Liver (tissue), 9 donors: Measurements from ENCODE around the gene DHRS1. TPM values are rescaled to one million over a fixed set of nuclear protein-coding genes. Genes with fewer than 3 reads are reported as not detected.

Source experiments
- DNase-seq: peaks from one replicate; pipeline ENCODE4 v3.0.0-alpha.2; 2017; ENCODE audit warnings: low spot score
- H3K27ac ChIP-seq, 2 donors: one replicate each; pipeline ENCODE4 v1.7.0; 2013; ENCODE audit warnings: inconsistent platforms in 2 of 2, low read length in 2 of 2, control low read depth in 1 of 2, low read depth in 1 of 2, mild to moderate bottlenecking in 1 of 2
- H3K27me3 ChIP-seq, 4 donors: one replicate each; pipeline versions ENCODE4 v1.6.1 to v1.7.0; 2013; ENCODE audit warnings: low read length in 3 of 4, inconsistent platforms in 1 of 4, mild to moderate bottlenecking in 1 of 4, moderate library complexity in 1 of 4; ENCODE audit not compliant: control insufficient read depth in 4 of 4, insufficient read depth in 4 of 4
- H3K36me3 ChIP-seq, 4 donors: one replicate each; pipeline versions ENCODE4 v1.6.1 to v1.7.0; 2013; ENCODE audit warnings: low read length in 3 of 4, mild to moderate bottlenecking in 3 of 4, low read depth in 1 of 4, moderate library complexity in 1 of 4; ENCODE audit not compliant: control insufficient read depth in 4 of 4, insufficient read depth in 3 of 4
- H3K4me1 ChIP-seq, 4 donors: one replicate each; pipeline versions ENCODE4 v1.6.1 to v1.7.0; 2013; ENCODE audit warnings: low read length in 3 of 4, mild to moderate bottlenecking in 3 of 4, moderate library complexity in 1 of 4; ENCODE audit not compliant: control insufficient read depth in 4 of 4, insufficient read depth in 4 of 4
- H3K4me3 ChIP-seq, 3 donors: one replicate each; pipeline versions ENCODE4 v1.6.1 to v1.7.0; 2013; ENCODE audit warnings: low read length in 3 of 3, control low read depth in 1 of 3, low read depth in 1 of 3, mild to moderate bottlenecking in 1 of 3
- H3K9ac ChIP-seq, 2 donors: one replicate each; pipeline ENCODE4 v1.7.0; 2013; ENCODE audit warnings: low read length in 2 of 2, mild to moderate bottlenecking in 2 of 2, moderate library complexity in 2 of 2, control low read depth in 1 of 2, low read depth in 1 of 2
- H3K9me3 ChIP-seq, 4 donors: one replicate each; pipeline versions ENCODE4 v1.6.1 to v1.7.0; 2013; ENCODE audit warnings: low read length in 3 of 4; ENCODE audit not compliant: control insufficient read depth in 4 of 4
- EGR1 ChIP-seq, 2 donors: IDR thresholded peaks; 2 replicates each; pipeline ENCODE4 v1.6.1; 2016 to 2018; ENCODE audit warnings: antibody characterized with exemption in 2 of 2, low read depth in 2 of 2
- FOXA1 ChIP-seq: IDR thresholded peaks from 2 replicates; pipeline ENCODE4 v1.6.1; 2016; ENCODE audit warnings: antibody characterized with exemption
- FOXA2 ChIP-seq: IDR thresholded peaks from 2 replicates; pipeline ENCODE4 v1.6.1; 2016; ENCODE audit warnings: antibody characterized with exemption
- GABPA ChIP-seq, 2 donors: IDR thresholded peaks in 1 of 2; conservative IDR thresholded peaks in 1 of 2; 2 replicates each; pipeline ENCODE4 v1.6.1; 2016; ENCODE audit warnings: antibody characterized with exemption in 2 of 2, mild to moderate bottlenecking in 1 of 2, moderate library complexity in 1 of 2
- HNF4A ChIP-seq, 2 donors: conservative IDR thresholded peaks; 2 replicates each; pipeline ENCODE4 v1.6.1; 2016; ENCODE audit warnings: antibody characterized with exemption in 2 of 2, mild to moderate bottlenecking in 2 of 2
- HNF4G ChIP-seq: IDR thresholded peaks from 2 replicates; pipeline ENCODE4 v1.6.1; 2016; ENCODE audit warnings: antibody characterized with exemption
- JUND ChIP-seq, 2 donors: IDR thresholded peaks; 2 replicates each; pipeline ENCODE4 v1.6.1; 2016; ENCODE audit warnings: antibody characterized with exemption in 2 of 2
- RAD21 ChIP-seq, 2 donors: IDR thresholded peaks; 2 replicates each; pipeline ENCODE4 v1.6.1; 2016; ENCODE audit warnings: antibody characterized with exemption in 2 of 2, mild to moderate bottlenecking in 2 of 2
- RXRA ChIP-seq, 2 donors: IDR thresholded peaks; 2 replicates each; pipeline ENCODE4 v1.6.1; 2017 to 2018; ENCODE audit warnings: antibody characterized with exemption in 2 of 2, mild to moderate bottlenecking in 1 of 2
- SP1 ChIP-seq: IDR thresholded peaks from 2 replicates; pipeline ENCODE4 v1.6.1; 2018; ENCODE audit warnings: antibody characterized with exemption, mild to moderate bottlenecking
- TAF1 ChIP-seq: conservative IDR thresholded peaks from 2 replicates; pipeline ENCODE4 v1.6.1; 2016; ENCODE audit warnings: antibody characterized with exemption, mild to moderate bottlenecking
- YY1 ChIP-seq: IDR thresholded peaks from 2 replicates; pipeline ENCODE4 v1.6.1; 2016; ENCODE audit warnings: antibody characterized with exemption, mild to moderate bottlenecking
- WGBS: extraction: QIAGEN DNeasy Blood & Tissue Kit; methylation state at CpG from one replicate; pipeline ENCODE4 v1.1.7; 2013; 5-methylcytosine and 5-hydroxymethylcytosine counted together
- polyA plus RNA-seq, 2 donors: library from polyadenylated mRNA; stranded (reverse) in 1 of 2; unstranded in 1 of 2; fragments of 200-250 nt in 1 of 2; fragments of >200 nt in 1 of 2; fragmentation: Nextera tagmentation in 1 of 2; extraction: Ambion mirVana in 1 of 2; gene quantifications; one replicate each; pipeline versions ENCODE4 v1.2.1 to v1.2.3, GENCODE V29; 2013 to 2015
- total RNA-seq, 2 donors: library from RNA; depleted of rRNA; stranded (reverse); fragments of >200 nt; gene quantifications; one replicate each; pipeline ENCODE4 v1.2.3, GENCODE V29; 2014
- TF ChIP-seq, protein P1 (sequence below): IDR thresholded peaks from 2 replicates; pipeline ENCODE4 v1.6.1; 2016; ENCODE audit warnings: antibody characterized with exemption, mild to moderate bottlenecking
- TF ChIP-seq, protein P2 (sequence below): IDR thresholded peaks from 2 replicates; pipeline ENCODE4 v1.6.1; 2016; ENCODE audit warnings: antibody characterized with exemption
- TF ChIP-seq, protein P3 (sequence below): IDR thresholded peaks from 2 replicates; pipeline ENCODE4 v1.6.1; 2016; ENCODE audit warnings: antibody characterized with exemption
- TF ChIP-seq, protein P4 (sequence below): fragments of 150-350 bp; IDR thresholded peaks from 2 replicates; pipeline ENCODE4 v1.5.1; 2017; ENCODE audit warnings: improper control_type of control experiment, low read depth, low read length; ENCODE audit not compliant: missing input control
- TF ChIP-seq, protein P5 (sequence below): IDR thresholded peaks from 2 replicates; pipeline ENCODE4 v1.6.1; 2016; ENCODE audit warnings: antibody characterized with exemption
- donor health status: healthy.
- donor health status: healthy.
- donor health status: healthy.
- donor health status: healthy.
- donor health status: healthy.

DHRS1 gene
- total and polyA plus RNA-seq, 4 donors = 30.3 to 84.9 (median 50.2) TPM

DNA sequence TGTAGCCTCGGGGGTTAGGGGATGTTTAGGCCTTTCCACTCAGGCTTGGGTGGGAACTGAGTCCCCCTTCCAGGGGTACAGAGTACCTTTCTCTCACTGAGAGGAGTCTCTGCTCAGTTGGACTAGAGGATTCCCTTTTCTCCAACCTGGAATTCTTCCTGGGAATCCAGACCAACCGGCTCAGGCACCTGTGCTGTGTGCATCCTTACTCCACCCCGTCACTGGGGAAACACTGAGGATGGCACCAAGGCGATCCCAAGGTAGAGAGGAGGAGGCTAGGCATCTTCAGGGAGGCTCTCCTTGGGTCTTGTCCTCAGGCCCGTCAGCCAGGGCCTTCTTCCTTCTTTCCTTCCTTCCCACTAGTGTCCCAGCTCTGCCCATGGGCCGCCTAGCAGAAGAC, 35.7 kb downstream of the DHRS1 start:
- Histone ChIP-seq H3K4me3 (no peak overlapping the region), H3K4me1 (no peaks in the 10 kb centered on the region), H3K9ac (no peak overlapping the region), H3K27me3 (no peaks in the 10 kb centered on the region), H3K27ac (no peak overlapping the region), H3K36me3 (peaks cover 0 to 36% (median 8%) of the 10 kb centered on the region in 4 donors), H3K9me3 (no peaks in the 10 kb centered on the region)
- WGBS = 87% methylated on average over 6 of the region's 6 CpGs
- DNase-seq = no peak
- TF ChIP-seq EGR1 (IDR thresholded peaks at IDR 0.05; ENCODE audit: low read depth in 2 of 2) = no peak
- no peak for TF ChIP-seq FOXA2
- no peak for TF ChIP-seq RXRA (IDR thresholded peaks at IDR 0.05)
- no peak for TF ChIP-seq JUND (IDR thresholded peaks at IDR 0.05)
- no peak for TF ChIP-seq RAD21 (IDR thresholded peaks at IDR 0.05)
- TF ChIP-seq FOXA1 = no peak
- no peak for TF ChIP-seq HNF4A (conservative IDR thresholded peaks at IDR 0.05)
- TF ChIP-seq SP1 = no peak
- TF ChIP-seq HNF4G = no peak
- no peak for TF ChIP-seq GABPA (IDR thresholded peaks at IDR 0.05 in 1 of 2, conservative IDR thresholded peaks at IDR 0.05 in 1 of 2)
- TF ChIP-seq, protein P1, sequence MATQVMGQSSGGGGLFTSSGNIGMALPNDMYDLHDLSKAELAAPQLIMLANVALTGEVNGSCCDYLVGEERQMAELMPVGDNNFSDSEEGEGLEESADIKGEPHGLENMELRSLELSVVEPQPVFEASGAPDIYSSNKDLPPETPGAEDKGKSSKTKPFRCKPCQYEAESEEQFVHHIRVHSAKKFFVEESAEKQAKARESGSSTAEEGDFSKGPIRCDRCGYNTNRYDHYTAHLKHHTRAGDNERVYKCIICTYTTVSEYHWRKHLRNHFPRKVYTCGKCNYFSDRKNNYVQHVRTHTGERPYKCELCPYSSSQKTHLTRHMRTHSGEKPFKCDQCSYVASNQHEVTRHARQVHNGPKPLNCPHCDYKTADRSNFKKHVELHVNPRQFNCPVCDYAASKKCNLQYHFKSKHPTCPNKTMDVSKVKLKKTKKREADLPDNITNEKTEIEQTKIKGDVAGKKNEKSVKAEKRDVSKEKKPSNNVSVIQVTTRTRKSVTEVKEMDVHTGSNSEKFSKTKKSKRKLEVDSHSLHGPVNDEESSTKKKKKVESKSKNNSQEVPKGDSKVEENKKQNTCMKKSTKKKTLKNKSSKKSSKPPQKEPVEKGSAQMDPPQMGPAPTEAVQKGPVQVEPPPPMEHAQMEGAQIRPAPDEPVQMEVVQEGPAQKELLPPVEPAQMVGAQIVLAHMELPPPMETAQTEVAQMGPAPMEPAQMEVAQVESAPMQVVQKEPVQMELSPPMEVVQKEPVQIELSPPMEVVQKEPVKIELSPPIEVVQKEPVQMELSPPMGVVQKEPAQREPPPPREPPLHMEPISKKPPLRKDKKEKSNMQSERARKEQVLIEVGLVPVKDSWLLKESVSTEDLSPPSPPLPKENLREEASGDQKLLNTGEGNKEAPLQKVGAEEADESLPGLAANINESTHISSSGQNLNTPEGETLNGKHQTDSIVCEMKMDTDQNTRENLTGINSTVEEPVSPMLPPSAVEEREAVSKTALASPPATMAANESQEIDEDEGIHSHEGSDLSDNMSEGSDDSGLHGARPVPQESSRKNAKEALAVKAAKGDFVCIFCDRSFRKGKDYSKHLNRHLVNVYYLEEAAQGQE = no peak

DNA sequence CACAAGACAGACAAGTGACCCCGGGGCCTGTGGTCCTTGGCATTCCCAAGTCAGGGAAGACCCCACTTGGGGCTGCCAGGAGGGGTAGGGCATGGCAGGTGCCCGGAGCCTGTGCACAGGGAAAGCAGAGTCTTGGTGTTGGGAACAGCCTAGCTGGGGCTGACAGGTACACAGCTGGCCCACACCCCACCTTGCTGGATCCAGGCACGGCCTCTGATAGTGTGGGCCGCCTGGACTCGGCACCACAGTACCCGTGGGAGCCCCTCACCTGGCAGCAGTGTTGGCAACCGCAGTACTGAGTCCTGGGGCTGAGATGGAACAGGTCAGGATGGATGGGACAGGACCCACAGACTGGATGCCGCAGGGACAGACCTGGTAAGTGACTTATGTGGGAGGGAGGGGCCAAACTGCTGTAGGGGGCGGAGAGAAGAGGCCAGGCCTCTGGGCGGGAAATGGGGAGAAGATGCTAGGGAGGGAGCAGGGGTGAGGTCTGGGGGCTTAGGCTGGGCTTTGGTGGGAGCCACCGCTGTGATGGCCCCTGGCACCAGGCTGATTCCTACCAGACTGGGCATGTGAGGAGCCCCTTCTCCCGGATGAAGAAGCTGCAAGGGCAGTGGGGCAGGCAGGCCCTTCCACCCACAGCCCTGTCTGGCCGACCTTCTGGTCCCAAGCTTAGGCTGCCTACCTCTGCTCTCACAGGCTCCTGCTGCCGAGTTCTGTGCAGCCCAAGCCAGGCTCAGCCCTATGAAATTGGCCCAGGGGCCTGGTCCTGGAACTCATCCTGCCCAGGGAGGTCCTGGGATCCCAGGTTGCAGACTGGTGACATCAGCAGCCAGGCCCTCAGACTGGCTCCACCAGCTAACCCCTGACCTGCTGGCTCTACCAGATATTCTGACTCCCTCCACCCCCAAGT, 36.5 kb downstream of the DHRS1 start, which contains the start of gene TGM1:
Gene TGM1, minus strand, starts transcription at position 357 of the 913 bp plus-strand sequence. CDS start 825 bp downstream, outside the sequence.
- Histone ChIP-seq H3K9ac (no peak within 1 kb of the TSS), H3K36me3 (peaks cover 0 to 34% (median 8%) of the 10 kb centered on the region in 4 donors)

More for the DNA sequence above, 36.5 kb downstream of the DHRS1 start, which contains the start of gene TGM1:
- WGBS = 93% methylated on average over 14 of the region's 14 CpGs
- Histone ChIP-seq H3K9me3 (no peaks in the 10 kb centered on the region), H3K4me3 (no peak within 1 kb of the TSS), H3K27me3 (no peaks in the 10 kb centered on the region), H3K27ac (no peak within 1 kb of the TSS), H3K4me1 (no peaks in the 10 kb centered on the region)
- no peak for DNase-seq
- TF ChIP-seq RAD21 (IDR thresholded peaks at IDR 0.05) (no peak), HNF4G (no peak), RXRA (IDR thresholded peaks at IDR 0.05) (no peak), GABPA (IDR thresholded peaks at IDR 0.05 in 1 of 2, conservative IDR thresholded peaks at IDR 0.05 in 1 of 2) (no peak), YY1 (no peak), TAF1 (no peak), FOXA1 (no peak)
- TF ChIP-seq, protein P2, sequence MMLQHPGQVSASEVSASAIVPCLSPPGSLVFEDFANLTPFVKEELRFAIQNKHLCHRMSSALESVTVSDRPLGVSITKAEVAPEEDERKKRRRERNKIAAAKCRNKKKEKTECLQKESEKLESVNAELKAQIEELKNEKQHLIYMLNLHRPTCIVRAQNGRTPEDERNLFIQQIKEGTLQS = no peak
- TF ChIP-seq, protein P3, sequence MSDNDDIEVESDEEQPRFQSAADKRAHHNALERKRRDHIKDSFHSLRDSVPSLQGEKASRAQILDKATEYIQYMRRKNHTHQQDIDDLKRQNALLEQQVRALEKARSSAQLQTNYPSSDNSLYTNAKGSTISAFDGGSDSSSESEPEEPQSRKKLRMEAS = no peak
- TF ChIP-seq, protein P4, sequence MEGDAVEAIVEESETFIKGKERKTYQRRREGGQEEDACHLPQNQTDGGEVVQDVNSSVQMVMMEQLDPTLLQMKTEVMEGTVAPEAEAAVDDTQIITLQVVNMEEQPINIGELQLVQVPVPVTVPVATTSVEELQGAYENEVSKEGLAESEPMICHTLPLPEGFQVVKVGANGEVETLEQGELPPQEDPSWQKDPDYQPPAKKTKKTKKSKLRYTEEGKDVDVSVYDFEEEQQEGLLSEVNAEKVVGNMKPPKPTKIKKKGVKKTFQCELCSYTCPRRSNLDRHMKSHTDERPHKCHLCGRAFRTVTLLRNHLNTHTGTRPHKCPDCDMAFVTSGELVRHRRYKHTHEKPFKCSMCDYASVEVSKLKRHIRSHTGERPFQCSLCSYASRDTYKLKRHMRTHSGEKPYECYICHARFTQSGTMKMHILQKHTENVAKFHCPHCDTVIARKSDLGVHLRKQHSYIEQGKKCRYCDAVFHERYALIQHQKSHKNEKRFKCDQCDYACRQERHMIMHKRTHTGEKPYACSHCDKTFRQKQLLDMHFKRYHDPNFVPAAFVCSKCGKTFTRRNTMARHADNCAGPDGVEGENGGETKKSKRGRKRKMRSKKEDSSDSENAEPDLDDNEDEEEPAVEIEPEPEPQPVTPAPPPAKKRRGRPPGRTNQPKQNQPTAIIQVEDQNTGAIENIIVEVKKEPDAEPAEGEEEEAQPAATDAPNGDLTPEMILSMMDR = no peak
- TF ChIP-seq, protein P5, sequence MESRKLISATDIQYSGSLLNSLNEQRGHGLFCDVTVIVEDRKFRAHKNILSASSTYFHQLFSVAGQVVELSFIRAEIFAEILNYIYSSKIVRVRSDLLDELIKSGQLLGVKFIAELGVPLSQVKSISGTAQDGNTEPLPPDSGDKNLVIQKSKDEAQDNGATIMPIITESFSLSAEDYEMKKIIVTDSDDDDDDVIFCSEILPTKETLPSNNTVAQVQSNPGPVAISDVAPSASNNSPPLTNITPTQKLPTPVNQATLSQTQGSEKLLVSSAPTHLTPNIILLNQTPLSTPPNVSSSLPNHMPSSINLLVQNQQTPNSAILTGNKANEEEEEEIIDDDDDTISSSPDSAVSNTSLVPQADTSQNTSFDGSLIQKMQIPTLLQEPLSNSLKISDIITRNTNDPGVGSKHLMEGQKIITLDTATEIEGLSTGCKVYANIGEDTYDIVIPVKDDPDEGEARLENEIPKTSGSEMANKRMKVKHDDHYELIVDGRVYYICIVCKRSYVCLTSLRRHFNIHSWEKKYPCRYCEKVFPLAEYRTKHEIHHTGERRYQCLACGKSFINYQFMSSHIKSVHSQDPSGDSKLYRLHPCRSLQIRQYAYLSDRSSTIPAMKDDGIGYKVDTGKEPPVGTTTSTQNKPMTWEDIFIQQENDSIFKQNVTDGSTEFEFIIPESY = no peak
